WI38 (cell line): ENCODE measurements around the gene PEPD.

Source experiments
- H3K4me3 ChIP-seq: 2 replicates; pipeline ENCODE4 v1.5.1; 2011; ENCODE audit warnings: low read depth, mild to moderate bottlenecking, control low read depth, low read length
- TF ChIP-seq, protein P1 (sequence below): IDR thresholded peaks from 2 replicates; pipeline ENCODE4 v1.5.1; 2012; ENCODE audit warnings: low read depth, mild to moderate bottlenecking, control low read depth, low read length

PEPD gene

DNA sequence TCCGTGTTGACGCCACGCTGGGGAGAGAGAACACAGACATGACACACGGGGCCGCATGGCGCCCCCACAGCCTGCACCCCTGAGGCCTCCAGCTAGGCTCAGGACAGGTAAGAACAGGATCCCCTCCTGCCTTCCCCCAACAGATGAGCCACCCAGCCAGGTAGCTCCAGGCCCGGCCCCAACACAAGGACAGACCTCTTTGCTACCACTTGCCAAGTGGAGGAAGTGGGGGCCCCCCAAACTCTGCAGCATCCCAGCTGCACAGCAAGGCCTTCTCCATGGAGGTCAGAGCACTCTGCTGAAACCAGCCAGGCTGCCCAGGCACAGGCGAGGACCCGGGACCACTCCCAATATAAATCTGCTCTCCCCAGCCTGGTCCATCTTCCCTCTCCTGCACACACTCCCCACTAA is 31.5 kb downstream of the PEPD start:
- TF ChIP-seq, protein P1, sequence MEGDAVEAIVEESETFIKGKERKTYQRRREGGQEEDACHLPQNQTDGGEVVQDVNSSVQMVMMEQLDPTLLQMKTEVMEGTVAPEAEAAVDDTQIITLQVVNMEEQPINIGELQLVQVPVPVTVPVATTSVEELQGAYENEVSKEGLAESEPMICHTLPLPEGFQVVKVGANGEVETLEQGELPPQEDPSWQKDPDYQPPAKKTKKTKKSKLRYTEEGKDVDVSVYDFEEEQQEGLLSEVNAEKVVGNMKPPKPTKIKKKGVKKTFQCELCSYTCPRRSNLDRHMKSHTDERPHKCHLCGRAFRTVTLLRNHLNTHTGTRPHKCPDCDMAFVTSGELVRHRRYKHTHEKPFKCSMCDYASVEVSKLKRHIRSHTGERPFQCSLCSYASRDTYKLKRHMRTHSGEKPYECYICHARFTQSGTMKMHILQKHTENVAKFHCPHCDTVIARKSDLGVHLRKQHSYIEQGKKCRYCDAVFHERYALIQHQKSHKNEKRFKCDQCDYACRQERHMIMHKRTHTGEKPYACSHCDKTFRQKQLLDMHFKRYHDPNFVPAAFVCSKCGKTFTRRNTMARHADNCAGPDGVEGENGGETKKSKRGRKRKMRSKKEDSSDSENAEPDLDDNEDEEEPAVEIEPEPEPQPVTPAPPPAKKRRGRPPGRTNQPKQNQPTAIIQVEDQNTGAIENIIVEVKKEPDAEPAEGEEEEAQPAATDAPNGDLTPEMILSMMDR, result no peak

DNA sequence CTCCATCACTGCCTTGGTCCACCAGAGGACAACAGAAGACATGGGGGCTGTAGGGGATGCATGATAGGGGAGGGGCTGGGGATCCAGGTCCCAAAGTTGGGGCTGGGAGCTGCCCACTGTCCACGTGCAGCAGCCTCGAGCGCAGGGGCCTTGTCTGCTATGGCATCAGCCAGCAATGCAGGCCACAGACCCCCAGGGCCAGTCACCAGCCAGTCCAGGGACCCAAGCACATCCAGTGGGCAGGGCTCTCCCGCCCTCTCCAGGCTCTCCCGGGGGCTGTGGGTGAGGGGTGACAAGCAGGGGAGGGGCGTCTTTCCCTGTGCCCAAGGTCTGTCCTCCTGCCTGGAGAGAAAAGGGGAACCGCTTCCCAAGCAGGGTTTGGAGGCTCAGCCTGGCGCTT is 32.8 kb downstream of the PEPD start:
- H3K4me3 ChIP-seq, result no peak overlapping the region
- TF ChIP-seq, protein P1, result no peak

More for the DNA sequence above, 31.5 kb downstream of the PEPD start:
- no peak overlapping the region for H3K4me3 ChIP-seq

DNA sequence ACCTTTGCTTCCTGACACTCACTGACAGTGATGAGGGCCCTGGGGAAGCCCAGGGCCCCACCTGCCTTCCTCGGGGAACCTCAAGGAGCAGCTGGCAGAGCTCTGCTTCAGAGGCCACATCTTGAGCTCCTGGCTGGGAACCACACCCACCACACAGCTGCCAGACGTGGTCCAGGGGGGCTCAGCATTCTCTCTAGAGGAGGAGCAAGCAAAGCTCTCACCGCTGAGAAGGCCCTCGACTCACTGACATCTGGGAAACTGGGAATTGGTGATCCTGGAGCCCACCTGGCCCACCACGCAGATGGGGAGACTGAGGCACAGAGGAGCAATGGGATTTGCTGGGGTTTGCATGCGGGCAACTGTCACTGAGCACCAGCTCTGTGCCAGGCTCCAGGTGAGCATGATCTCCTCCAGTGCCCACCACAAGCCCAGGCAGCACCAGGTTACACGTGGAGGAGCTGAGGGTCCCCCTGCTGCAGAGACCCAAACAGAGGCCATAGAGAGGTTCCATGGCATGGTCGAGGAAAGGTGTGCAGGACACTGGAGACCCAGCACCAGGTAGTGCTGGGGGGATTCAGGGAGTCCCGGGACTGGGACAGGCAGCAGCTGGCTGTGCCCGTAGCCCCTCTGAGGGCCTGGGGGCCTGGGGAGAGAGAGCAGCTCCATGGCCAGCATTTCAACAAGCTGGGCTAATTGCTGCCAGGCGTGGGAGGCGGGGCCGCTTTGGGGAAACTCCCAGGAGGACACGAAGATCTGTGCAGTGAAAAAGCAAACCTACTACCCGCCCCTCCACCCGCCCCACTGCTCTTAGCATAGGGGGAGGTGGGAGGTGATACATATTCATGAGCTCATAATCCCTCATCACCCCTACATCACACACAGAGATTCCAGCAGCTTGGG is 33.4 kb downstream of the PEPD start:
- TF ChIP-seq, protein P1, result no peak
- H3K4me3 ChIP-seq, result no peak overlapping the region

GRCh38 chr19:33486936-33487811 is 34.4 kb downstream of the PEPD start:
- TF ChIP-seq, protein P1, result no peak
- no peak overlapping the region for H3K4me3 ChIP-seq

GRCh38 chr19:33486407-33486806 is 35.2 kb downstream of the PEPD start:
- TF ChIP-seq, protein P1, result no peak
- H3K4me3 ChIP-seq, result no peak overlapping the region

DNA sequence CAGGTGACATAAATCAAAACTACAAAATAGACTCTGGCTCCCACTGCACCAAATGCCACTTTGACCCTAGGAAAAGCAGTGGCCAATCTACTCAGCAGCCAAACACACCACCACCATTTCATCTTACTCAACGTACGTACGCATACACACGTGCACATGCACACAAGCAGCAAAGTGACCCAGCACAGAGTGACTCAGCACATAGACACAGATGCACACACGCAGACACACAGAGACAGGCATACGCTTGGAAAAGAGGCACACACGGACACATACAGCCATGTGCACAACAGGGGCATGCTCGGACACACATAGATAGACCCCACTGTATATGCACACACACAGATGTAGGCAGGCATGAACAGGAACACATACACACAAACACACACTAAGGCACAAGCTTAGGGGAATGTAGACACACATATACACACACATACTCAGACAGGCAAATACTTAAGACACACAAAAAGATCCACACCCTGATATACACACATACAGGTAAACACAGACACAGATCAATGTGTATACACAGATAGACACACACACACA is 37.3 kb downstream of the PEPD start:
- TF ChIP-seq, protein P1, result no peak
- no peak overlapping the region for H3K4me3 ChIP-seq

GRCh38 chr19:33482476-33482875 is 39.1 kb downstream of the PEPD start:
- TF ChIP-seq, protein P1, result no peak
- H3K4me3 ChIP-seq, result no peak overlapping the region
